Measurements from ENCODE around the gene DNAH2. TPM values are rescaled to one million over a fixed set of nuclear protein-coding genes. Genes with fewer than 3 reads are reported as not detected.

The DNAH2 gene
- total and polyA plus RNA-seq, 2 of the 13 experiments (the other 11 are each of a cell fraction or from before 2014, with no cell fraction given), result not detected

DNA sequence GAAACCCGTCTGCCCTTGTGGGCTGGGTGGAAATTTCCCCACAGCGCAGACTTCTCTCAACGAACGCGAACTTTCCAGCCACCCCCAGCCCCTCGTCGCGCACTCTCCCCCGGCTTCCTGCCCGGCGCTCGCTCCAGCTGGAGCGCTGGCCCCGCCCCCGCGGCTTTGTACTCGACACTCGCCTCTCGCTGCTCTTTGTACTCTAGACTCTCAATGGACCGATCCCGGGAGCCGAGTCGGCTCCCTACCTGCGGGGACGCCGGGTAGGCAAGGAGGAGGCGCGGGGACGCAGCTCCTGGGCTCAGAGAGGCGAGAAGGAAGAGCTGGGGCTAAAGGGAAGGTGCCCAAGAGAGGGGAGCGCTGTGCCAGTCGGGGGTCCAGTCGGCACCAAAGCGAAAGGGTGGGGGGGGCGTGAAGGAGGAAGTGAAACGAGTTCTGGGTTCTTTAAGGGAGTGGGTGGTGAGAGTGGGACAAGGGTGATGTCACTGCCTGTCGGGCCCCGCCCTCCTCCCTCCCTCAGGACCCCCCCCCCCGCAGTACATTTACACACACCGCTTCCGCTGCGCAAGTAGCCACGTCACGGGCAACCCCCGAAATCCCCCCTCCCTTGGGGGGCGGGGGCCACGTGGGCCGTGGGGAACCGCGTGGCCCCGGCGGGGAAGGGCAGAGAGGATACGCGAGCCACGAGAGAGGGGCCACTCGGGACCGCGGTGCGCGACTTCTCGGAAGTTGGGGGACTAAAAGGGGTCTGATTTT lies 126.2 kb downstream of the DNAH2 start (continued):
- TF ChIP-seq, protein P1, sequence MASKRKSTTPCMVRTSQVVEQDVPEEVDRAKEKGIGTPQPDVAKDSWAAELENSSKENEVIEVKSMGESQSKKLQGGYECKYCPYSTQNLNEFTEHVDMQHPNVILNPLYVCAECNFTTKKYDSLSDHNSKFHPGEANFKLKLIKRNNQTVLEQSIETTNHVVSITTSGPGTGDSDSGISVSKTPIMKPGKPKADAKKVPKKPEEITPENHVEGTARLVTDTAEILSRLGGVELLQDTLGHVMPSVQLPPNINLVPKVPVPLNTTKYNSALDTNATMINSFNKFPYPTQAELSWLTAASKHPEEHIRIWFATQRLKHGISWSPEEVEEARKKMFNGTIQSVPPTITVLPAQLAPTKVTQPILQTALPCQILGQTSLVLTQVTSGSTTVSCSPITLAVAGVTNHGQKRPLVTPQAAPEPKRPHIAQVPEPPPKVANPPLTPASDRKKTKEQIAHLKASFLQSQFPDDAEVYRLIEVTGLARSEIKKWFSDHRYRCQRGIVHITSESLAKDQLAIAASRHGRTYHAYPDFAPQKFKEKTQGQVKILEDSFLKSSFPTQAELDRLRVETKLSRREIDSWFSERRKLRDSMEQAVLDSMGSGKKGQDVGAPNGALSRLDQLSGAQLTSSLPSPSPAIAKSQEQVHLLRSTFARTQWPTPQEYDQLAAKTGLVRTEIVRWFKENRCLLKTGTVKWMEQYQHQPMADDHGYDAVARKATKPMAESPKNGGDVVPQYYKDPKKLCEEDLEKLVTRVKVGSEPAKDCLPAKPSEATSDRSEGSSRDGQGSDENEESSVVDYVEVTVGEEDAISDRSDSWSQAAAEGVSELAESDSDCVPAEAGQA (IDR thresholded peaks at IDR 0.05; ENCODE audit: low read depth), result no peak
- TF ChIP-seq, protein P1 (CRISPR knock-in tag; IDR thresholded peaks at IDR 0.05; ENCODE audit: borderline replicate concordance), result no peak
- TF ChIP-seq PPARG (CRISPR knock-in tag; conservative IDR thresholded peaks at IDR 0.05) (no peak), CCAR2 (optimal IDR thresholded peaks at IDR 0.05; ENCODE audit: low read depth, low read length) (no peak), ZNF296 (CRISPR knock-in tag; conservative IDR thresholded peaks at IDR 0.05) (no peak), ZNF75D (CRISPR knock-in tag; IDR thresholded peaks at IDR 0.05; ENCODE audit: borderline replicate concordance) (no peak), RCOR2 (CRISPR knock-in tag; IDR thresholded peaks at IDR 0.05) (no peak), RFXANK (CRISPR knock-in tag; IDR thresholded peaks at IDR 0.05) (no peak), ZNF678 (CRISPR knock-in tag; IDR thresholded peaks at IDR 0.05) (no peak), ZNF251 (CRISPR knock-in tag; IDR thresholded peaks at IDR 0.05) (no peak), SNRNP70 (IDR thresholded peaks at IDR 0.05; ENCODE audit: low read depth, low read length) (no peak), ZSCAN31 (CRISPR knock-in tag; IDR thresholded peaks at IDR 0.05; ENCODE audit: low read depth) (no peak), EHMT2 (IDR thresholded peaks at IDR 0.05; ENCODE audit: borderline replicate concordance, low read depth, low read length) (no peak), ATF1 (CRISPR knock-in tag; IDR thresholded peaks at IDR 0.05) (peak; percentile 75), HOXA7 (CRISPR knock-in tag; IDR thresholded peaks at IDR 0.05) (no peak), ZNF430 (CRISPR knock-in tag; IDR thresholded peaks at IDR 0.05) (peak; percentile 40; the same call in 1 of the 2 replicates)
- TF ChIP-seq, protein P2, sequence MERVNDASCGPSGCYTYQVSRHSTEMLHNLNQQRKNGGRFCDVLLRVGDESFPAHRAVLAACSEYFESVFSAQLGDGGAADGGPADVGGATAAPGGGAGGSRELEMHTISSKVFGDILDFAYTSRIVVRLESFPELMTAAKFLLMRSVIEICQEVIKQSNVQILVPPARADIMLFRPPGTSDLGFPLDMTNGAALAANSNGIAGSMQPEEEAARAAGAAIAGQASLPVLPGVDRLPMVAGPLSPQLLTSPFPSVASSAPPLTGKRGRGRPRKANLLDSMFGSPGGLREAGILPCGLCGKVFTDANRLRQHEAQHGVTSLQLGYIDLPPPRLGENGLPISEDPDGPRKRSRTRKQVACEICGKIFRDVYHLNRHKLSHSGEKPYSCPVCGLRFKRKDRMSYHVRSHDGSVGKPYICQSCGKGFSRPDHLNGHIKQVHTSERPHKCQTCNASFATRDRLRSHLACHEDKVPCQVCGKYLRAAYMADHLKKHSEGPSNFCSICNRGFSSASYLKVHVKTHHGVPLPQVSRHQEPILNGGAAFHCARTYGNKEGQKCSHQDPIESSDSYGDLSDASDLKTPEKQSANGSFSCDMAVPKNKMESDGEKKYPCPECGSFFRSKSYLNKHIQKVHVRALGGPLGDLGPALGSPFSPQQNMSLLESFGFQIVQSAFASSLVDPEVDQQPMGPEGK (CRISPR knock-in tag; IDR thresholded peaks at IDR 0.05), result peak; percentile 86
- TF ChIP-seq, protein P3, sequence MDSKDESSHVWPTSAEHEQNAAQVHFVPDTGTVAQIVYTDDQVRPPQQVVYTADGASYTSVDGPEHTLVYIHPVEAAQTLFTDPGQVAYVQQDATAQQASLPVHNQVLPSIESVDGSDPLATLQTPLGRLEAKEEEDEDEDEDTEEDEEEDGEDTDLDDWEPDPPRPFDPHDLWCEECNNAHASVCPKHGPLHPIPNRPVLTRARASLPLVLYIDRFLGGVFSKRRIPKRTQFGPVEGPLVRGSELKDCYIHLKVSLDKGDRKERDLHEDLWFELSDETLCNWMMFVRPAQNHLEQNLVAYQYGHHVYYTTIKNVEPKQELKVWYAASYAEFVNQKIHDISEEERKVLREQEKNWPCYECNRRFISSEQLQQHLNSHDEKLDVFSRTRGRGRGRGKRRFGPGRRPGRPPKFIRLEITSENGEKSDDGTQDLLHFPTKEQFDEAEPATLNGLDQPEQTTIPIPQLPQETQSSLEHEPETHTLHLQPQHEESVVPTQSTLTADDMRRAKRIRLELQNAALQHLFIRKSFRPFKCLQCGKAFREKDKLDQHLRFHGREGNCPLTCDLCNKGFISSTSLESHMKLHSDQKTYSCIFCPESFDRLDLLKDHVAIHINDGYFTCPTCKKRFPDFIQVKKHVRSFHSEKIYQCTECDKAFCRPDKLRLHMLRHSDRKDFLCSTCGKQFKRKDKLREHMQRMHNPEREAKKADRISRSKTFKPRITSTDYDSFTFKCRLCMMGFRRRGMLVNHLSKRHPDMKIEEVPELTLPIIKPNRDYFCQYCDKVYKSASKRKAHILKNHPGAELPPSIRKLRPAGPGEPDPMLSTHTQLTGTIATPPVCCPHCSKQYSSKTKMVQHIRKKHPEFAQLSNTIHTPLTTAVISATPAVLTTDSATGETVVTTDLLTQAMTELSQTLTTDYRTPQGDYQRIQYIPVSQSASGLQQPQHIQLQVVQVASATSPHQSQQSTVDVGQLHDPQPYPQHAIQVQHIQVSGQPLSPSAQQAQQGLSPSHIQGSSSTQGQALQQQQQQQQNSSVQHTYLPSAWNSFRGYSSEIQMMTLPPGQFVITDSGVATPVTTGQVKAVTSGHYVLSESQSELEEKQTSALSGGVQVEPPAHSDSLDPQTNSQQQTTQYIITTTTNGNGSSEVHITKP (CRISPR knock-in tag; IDR thresholded peaks at IDR 0.05; ENCODE audit: low read depth), result no peak
- TF ChIP-seq, protein P4, sequence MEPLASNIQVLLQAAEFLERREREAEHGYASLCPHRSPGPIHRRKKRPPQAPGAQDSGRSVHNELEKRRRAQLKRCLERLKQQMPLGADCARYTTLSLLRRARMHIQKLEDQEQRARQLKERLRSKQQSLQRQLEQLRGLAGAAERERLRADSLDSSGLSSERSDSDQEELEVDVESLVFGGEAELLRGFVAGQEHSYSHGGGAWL (CRISPR knock-in tag; IDR thresholded peaks at IDR 0.05), result no peak
